ENCODE data around the gene POLR2A. TPM values are rescaled to one million over a fixed set of nuclear protein-coding genes. Genes with fewer than 3 reads are reported as not detected.
A peak's percentile ranks its signal among the peaks of the same experiment; 100 is the strongest.

POLR2A gene
- polyA plus RNA-seq, 2 of the 4 experiments (the other 2 are of a cell fraction) = 22.8 to 65.6 TPM

DNA sequence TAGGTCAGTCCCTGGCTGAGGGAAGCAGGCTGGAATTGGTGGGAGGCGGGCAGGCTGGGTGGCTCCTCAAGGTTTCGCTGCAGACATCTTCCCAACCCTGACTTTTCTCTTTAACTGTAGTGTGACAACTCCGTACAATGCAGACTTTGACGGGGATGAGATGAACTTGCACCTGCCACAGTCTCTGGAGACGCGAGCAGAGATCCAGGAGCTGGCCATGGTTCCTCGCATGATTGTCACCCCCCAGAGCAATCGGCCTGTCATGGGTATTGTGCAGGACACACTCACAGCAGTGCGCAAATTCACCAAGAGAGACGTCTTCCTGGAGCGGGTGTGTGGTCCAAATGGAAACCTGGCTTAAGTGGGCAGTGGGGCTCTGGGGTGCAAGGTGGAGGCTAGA lies 15.0 kb downstream of the POLR2A start (continued):
- TF ChIP-seq TP53 (CRISPR knock-in tag; IDR thresholded peaks at IDR 0.05) = no peak

DNA sequence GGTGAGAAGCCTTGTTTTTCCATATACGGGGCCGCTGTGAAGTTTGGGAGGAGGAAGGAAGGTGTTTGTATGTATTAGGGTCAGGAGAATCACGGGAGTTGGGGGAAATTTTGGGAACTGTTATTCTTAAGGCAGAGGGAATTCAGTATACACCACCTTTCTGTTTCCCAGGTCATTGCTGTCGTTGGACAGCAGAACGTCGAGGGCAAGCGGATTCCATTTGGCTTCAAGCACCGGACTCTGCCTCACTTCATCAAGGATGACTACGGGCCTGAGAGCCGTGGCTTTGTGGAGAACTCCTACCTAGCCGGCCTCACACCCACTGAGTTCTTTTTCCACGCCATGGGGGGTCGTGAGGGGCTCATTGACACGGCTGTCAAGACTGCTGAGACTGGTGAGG lies 17.6 kb downstream of the POLR2A start:
- ATAC-seq (no peak; a peak in 1 of 6 replicates), DNase-seq (ENCODE audit: low read depth in 1 of 2, low spot score in 1 of 2) (no peak), FAIRE-seq (no peak)
- TF ChIP-seq POLR2A (IDR thresholded peaks at IDR 0.05; ENCODE audit: low read length) = no peak
- no peak for TF ChIP-seq POLR2AphosphoS2 (conservative IDR thresholded peaks at IDR 0.05; ENCODE audit: low read length)
- TF ChIP-seq ZFP36 (IDR thresholded peaks at IDR 0.05; ENCODE audit: borderline replicate concordance, partially characterized antibody) = no peak
- TF ChIP-seq SREBF2 (IDR thresholded peaks at IDR 0.05) = no peak
- TF ChIP-seq EHMT2 (IDR thresholded peaks at IDR 0.05; ENCODE audit: low read depth) = no peak
- no peak for TF ChIP-seq RNF2 (IDR thresholded peaks at IDR 0.05; ENCODE audit: borderline replicate concordance, low read depth)
- no peak for TF ChIP-seq HOXB13 (CRISPR knock-in tag; IDR thresholded peaks at IDR 0.05; ENCODE audit: low read depth)
- TF ChIP-seq RAD21 (conservative IDR thresholded peaks at IDR 0.05 in 1 of 2, IDR thresholded peaks at IDR 0.05 in 1 of 2) = no peak
- TF ChIP-seq RARB (CRISPR knock-in tag; IDR thresholded peaks at IDR 0.05) = no peak
- TF ChIP-seq CEBPB (IDR thresholded peaks at IDR 0.05) = no peak
- TF ChIP-seq ZNF302 (CRISPR knock-in tag; IDR thresholded peaks at IDR 0.05) = no peak
- no peak for TF ChIP-seq FOSB (CRISPR knock-in tag; IDR thresholded peaks at IDR 0.05)
- no peak for TF ChIP-seq EP300 (IDR thresholded peaks at IDR 0.05)
- no peak for TF ChIP-seq KDM1A (IDR thresholded peaks at IDR 0.05; ENCODE audit: low read depth)
- H3K4me1 ChIP-seq = no peaks in the 10 kb centered on the region
- H3K9me3 ChIP-seq = no peaks in the 10 kb centered on the region
- H3K27ac ChIP-seq = no peak overlapping the region
- CTCF ChIA-PET = interaction anchor here (0.6 to 7.4 kb wide), 8 partner anchors 11 to 155 kb away, joined by 3 to 72 read pairs (median 6); partner anchors contain the start of genes SENP3, TMEM95 and ZBTB4
- no peak overlapping the region for H3K4me2 ChIP-seq
- WGBS (ENCODE audit: missing lambda C conversion rate) = 88% methylated on average over 14 of the region's 14 CpGs
- H3K4me3 ChIP-seq = no peak overlapping the region
- POLR2A ChIA-PET = no interaction called here

DNA sequence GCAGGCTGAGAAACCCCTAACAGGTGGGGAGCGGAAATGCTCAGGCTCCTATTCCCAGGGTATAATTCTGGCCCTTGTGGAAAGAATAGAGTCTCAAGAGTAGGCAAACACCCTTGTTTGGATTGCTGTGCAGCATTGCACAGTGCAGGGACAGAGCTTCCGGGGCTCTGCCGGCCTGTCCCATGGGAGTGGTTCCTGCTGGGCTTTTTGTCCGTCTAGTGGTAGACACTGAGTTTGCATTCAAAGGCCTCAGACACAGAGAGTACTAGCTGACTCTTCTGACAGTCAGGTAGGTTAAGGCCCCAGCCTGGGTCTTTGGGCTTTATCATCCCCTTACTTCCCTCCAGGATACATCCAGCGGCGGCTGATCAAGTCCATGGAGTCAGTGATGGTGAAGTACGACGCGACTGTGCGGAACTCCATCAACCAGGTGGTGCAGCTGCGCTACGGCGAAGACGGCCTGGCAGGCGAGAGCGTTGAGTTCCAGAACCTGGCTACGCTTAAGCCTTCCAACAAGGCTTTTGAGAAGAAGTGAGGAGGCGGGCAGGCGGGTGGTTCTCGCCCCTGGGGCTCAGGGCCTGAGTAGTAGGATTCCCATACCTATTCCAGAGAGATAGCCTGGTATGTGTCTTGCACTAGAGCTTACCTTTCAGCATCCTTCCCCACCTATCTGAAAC lies 18.1 kb downstream of the POLR2A start:
- no peak for FAIRE-seq
- H3K9me3 ChIP-seq = no peaks in the 10 kb centered on the region
- no peak for DNase-seq (ENCODE audit: low read depth in 1 of 2, low spot score in 1 of 2)
- ATAC-seq = peak; percentile 81 to 86
- no peak overlapping the region for H3K4me3 ChIP-seq
- no peak overlapping the region for H3K27ac ChIP-seq
- TF ChIP-seq MYC (IDR thresholded peaks at IDR 0.05; ENCODE audit: borderline replicate concordance, low read length) (no peak), HEYL (CRISPR knock-in tag; IDR thresholded peaks at IDR 0.05) (no peak), CHD4 (IDR thresholded peaks at IDR 0.05; ENCODE audit: borderline replicate concordance) (no peak), JUNB (IDR thresholded peaks at IDR 0.05) (no peak), ZNF302 (CRISPR knock-in tag; IDR thresholded peaks at IDR 0.05) (no peak), ZSCAN20 (CRISPR knock-in tag; IDR thresholded peaks at IDR 0.05) (no peak), HDAC2 (IDR thresholded peaks at IDR 0.05) (no peak)
- WGBS (ENCODE audit: missing lambda C conversion rate) = 87% methylated on average over 20 of the region's 20 CpGs
- POLR2A ChIA-PET = interaction anchor here (1.0 kb wide), 1 partner anchor 18 kb away, joined by 3 read pairs; the partner anchor contains the start of gene POLR2A
- no peaks in the 10 kb centered on the region for H3K4me1 ChIP-seq
- no peak overlapping the region for H3K4me2 ChIP-seq
- CTCF ChIA-PET = interaction anchor here (0.6 to 7.4 kb wide), 13 partner anchors 11 to 221 kb away, joined by 3 to 72 read pairs (median 4); partner anchors contain the start of genes SENP3, SLC2A4, TMEM95 and ZBTB4

DNA sequence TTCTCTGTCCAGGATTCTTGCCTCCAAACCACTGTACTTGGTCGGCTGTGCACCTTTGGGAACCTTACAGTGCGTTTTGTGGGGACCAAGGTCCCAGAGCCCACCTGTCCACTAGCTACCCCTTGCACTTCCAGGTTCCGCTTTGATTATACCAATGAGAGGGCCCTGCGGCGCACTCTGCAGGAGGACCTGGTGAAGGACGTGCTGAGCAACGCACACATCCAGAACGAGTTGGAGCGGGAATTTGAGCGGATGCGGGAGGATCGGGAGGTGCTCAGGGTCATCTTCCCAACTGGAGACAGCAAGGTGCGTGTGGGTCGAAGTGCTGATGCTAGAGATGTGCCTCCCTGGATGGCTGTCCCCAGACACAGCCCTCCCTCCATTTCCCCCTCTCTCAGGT lies 18.8 kb downstream of the POLR2A start:
- FAIRE-seq = no peak
- TF ChIP-seq PHF8 (IDR thresholded peaks at IDR 0.05; ENCODE audit: borderline replicate concordance, low read depth) = no peak
- TF ChIP-seq JUNB (IDR thresholded peaks at IDR 0.05) = no peak
- TF ChIP-seq, protein P1, sequence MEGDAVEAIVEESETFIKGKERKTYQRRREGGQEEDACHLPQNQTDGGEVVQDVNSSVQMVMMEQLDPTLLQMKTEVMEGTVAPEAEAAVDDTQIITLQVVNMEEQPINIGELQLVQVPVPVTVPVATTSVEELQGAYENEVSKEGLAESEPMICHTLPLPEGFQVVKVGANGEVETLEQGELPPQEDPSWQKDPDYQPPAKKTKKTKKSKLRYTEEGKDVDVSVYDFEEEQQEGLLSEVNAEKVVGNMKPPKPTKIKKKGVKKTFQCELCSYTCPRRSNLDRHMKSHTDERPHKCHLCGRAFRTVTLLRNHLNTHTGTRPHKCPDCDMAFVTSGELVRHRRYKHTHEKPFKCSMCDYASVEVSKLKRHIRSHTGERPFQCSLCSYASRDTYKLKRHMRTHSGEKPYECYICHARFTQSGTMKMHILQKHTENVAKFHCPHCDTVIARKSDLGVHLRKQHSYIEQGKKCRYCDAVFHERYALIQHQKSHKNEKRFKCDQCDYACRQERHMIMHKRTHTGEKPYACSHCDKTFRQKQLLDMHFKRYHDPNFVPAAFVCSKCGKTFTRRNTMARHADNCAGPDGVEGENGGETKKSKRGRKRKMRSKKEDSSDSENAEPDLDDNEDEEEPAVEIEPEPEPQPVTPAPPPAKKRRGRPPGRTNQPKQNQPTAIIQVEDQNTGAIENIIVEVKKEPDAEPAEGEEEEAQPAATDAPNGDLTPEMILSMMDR (IDR thresholded peaks at IDR 0.05) = peak; percentile 31; the same call in 2 of the 3 replicates
- TF ChIP-seq RAD21 (conservative IDR thresholded peaks at IDR 0.05 in 1 of 2, IDR thresholded peaks at IDR 0.05 in 1 of 2) = peak; percentile 34 to 54; a peak in 4 of 5 replicates
- no peak for TF ChIP-seq KDM5A (IDR thresholded peaks at IDR 0.05)
- TF ChIP-seq GATA3 (IDR thresholded peaks at IDR 0.05; ENCODE audit: borderline replicate concordance) = no peak
- 0 out of 3 replicates have a peak, but pooled peaks have one; percentile 28 for TF ChIP-seq SMC3 (IDR thresholded peaks at IDR 0.05)
- POLR2A ChIA-PET = interaction anchor here (1.0 kb wide), 1 partner anchor 19 kb away, joined by 3 read pairs; the partner anchor contains the start of gene POLR2A
- CTCF ChIA-PET = interaction anchor here (0.9 to 7.4 kb wide), 11 partner anchors 10 to 222 kb away, joined by 3 to 72 read pairs (median 4); partner anchors contain the start of genes SENP3, SLC2A4 and TMEM95
- H3K4me1 ChIP-seq = no peaks in the 10 kb centered on the region
- peak in 1 of 2 experiments; percentile 37 for DNase-seq (ENCODE audit: low read depth in 1 of 2, low spot score in 1 of 2)
- no peak overlapping the region for H3K4me2 ChIP-seq
- H3K9me3 ChIP-seq = no peaks in the 10 kb centered on the region
- 94% methylated on average over 14 of the region's 14 CpGs for WGBS (ENCODE audit: missing lambda C conversion rate)
- no peak overlapping the region for H3K4me3 ChIP-seq
- H3K27ac ChIP-seq = no peak overlapping the region
- peak; percentile 62 to 72 for ATAC-seq

Measured in A549 (cell line).